Measurements from ENCODE around the gene CFAP300.

- TF ChIP-seq E2F6 (IDR thresholded peaks at IDR 0.05) (peak; percentile 87), POLR2A (IDR thresholded peaks at IDR 0.05; ENCODE audit: control extremely low read depth in 1 of 2, low read depth in 2 of 2, low read length in 2 of 2) (peak in 1 of 2 experiments; percentile 42; a peak in 1 of 3 replicates), CHD1 (IDR thresholded peaks at IDR 0.05; ENCODE audit: low read depth, low read length) (no peak), EP300 (IDR thresholded peaks at IDR 0.05; ENCODE audit: borderline replicate concordance in 1 of 2, low read depth in 2 of 2, low read length in 2 of 2) (no peak)
Observed at GRCh38 chr11:102047305-102047924, at the start of gene CFAP300.

Measured in H1 (cell line).